ENCODE results near the gene JAZF1.

Gene JAZF1

DNA sequence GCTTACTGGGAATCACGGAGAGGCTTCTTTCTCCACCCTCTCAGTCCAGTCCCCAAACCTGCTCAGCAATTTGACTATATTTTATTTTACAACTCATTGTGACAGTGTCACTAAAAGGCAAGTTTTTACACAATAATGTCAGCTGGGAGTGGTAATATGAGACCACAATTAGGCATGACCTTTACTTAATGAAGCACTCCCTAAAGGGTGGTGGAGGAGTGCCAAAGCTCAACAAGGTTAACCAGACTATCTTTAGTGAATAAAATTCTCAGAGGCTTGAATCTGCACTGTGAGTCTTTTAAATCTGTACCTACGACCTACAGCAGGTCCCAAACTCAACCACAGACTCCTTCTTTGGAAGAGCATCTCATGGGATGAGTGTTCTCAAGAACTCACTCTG is 225.0 kb downstream of the JAZF1 start:
- no peak for DNase-seq

DNA sequence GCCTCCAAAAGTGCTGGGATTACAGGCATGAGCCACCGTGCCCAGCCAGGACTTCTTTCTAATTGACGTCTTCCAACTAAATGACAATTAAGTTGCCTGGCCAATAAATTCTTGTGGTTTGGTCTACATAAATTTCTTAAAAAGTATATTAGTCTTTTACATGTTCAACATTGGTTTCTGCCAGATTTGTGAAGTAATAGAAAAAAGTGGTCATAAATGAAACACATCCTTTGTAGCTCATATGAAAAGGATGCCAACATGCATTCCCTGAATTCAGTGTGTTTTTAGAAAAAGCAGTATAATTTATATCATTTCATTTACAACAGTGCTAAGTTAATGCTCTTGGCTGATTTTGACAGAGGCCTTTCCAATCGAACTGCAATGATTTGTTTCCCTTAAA is 225.6 kb downstream of the JAZF1 start:
- no peak for DNase-seq

DNA sequence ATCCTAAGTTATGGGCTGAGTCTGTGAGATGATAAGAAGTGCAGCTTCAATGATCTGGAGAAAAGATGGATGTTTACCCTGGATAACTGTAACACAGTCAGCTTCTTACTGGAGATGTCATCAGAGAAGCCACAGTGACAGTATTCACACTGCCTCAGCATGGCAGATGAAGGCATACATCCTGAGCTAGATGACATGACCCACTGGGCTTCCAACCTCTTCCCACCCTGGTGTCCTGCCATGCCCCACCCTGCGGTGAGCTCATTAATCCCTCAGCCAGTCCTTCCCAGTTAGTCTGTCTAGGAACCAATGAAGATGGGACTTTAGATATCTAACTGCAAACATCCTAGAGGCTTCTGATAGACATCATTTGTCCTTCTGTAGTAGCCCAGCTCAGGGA is 226.8 kb downstream of the JAZF1 start:
- DNase-seq = no peak

DNA sequence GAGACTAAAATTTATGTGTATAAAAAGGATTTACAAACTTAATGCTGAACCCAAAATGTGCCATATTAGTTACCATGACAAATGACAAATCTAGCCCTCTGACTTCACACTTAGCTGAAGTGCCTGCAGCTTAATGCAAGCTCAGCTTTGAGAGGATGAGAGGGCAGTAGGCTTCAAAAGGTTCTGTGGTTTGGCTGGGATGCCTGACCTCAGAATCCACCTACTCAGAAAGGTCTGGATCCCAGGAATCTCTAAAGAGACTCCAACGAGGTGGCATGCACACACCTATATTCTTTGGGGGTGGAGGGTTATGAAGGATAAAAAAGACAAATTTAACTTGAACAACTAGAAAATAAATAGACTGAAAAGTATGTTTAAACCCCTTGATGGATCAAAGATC is 227.2 kb downstream of the JAZF1 start:
- no peak for DNase-seq

DNA sequence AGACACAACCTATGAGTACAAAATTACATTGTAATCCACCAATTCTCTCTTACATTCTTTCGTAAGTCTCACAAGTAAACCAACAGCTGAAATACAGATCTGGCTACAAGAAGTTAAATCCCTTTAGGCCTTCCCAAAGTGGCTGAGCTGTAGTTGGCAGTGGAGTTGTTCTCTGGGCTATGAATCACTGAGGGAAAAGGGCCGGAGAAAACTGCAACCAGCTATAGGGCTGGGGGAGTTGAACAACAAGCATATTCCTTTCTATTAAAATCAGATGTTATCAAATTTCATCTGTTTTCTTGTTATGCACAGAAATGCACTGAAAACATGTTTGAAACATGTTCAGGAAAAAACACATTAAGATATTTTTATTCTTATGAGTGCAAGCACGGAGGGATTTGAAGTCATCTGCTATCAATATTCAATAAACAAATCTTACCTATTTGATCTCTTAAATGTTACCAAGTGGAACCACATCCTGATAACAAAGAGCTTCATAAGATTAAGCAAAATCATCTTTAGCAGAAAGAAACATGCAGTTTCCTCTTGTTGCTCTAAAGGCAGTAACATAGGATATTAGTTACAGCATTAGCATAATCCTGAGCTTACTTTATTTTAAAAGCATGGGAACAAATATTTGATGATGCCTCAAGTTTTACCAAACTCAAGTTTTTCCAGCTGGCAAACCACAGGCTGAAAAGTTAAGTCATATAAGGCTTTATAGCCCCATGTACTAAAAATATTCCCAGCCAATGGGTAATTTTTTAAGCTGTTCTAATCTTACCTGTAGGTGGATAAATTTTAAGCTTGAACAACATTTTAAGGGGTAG is 227.9 kb downstream of the JAZF1 start:
- DNase-seq = no peak

DNA sequence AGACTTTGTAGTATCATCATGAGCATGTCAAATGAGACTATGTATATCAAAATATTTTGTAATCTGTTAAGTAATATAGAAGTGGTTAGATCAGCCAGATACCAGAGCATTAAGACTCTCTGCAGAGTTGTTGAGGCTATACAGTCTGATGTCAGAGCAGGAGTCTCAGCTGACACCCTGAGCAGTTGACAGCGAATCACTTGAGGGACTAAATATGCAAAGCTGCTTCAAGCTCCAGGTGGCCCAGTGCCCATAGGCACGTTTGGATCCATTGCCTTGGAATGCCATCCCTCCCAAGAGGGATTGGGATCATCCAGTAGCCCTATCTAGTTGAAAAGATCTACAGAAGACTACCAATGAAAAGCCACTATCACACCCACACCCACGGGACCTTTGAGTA is 230.5 kb downstream of the JAZF1 start:
- DNase-seq = no peak

DNA sequence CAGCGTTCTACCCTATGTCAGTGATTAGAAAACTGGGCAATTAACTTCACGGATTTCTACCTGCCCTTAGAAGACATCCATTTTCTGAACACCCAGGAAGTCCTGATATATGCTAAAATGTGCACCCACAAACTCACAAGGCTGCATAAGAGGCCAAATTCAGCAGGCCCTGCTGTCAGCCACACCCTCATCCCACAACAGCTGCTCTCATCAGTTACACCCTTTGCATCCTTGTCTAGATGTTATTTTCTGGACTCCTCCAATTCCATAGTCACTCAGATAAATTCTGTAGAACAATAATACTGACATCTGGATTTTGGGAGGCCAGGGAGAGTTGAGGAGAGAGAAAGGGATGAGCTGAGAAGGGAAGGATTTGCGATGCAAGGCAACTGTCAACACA is 231.7 kb downstream of the JAZF1 start:
- DNase-seq = no peak

DNA sequence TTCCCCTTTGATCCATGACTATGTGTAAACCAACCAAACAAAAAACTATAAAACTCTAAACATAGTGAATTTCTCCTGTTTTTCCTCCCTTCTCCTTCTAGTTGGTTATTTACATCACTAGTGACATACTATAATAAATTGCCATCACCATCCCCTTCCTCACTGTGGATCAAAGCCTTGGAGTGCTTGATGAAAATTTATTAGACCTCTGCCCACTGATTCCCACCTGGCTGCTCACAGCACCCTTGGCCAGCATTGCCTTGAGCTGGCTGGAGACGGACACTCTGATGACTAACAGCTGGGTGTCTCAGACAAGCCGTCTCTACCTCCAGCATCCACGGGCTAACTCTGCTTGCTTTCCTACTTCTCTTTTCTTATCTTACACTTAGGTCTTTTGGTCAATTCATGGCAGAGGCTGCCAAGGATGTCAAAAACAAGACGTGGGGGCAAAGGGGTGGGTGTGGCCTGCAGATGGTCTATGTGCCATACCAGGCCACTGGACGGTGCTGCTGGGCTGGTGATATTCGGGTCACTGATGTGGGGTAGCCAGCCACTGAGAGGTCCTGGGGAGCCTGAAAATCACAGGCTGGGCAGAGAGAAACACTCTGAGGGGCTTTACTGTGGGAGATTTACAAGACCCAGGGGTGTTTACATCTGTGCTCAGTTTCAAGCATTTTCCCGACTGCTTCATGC is 232.9 kb downstream of the JAZF1 start:
- no peak for DNase-seq

DNA sequence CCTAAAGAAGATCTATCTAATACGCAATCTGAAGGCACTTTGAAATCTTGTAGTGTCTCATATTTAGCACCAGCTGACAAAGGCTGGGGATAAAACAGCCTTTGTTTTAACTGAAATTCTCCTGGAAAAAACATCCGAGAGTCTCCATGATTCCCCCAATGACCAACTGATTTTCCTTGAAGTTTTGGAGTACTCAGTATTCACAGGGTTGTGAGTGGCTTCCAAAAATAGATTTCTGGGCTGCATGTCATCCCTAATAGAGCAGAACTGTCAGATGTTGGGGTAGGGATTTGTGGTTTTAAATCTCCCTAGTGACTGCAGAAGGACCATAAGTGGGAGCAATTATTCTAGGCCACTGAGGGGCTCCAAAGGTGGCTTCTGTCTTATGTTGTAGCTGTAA is 234.2 kb downstream of the JAZF1 start:
- no peak for DNase-seq

DNA sequence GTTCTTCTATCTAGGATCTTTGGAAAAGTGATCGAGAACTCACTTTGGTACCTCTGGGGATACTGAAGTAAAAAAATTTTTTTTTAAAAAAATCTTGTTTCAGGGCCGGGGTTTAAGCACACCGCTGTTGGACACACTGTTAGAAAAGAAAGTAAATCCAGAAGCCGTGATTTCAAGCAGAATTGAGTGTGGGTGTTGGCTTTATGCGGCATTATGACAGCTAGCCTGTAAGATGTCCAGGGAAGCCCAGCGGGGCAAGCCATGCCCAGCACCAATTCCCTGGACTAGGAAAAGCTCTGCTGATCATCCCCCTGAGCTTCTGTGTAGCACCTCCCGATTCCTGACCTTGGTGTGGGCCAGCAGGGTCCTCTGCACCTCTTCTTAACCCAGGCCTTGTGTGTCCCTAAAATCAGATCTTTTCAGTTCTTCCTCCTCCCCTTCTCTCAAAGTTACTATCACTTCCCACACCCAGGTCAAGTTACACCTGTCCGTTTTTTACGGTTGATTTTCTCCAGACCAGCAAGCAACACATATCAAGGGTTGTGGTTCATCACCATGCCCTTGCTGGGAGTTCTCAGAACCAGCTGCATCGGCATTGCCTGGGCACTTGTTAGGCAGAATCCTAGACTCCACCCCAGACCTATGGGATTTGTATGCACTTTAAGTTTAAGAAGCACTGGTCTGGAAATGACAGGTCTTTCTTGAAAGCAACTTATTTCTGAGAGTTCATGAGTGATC is 235.4 kb downstream of the JAZF1 start:
- no peak for DNase-seq

DNA sequence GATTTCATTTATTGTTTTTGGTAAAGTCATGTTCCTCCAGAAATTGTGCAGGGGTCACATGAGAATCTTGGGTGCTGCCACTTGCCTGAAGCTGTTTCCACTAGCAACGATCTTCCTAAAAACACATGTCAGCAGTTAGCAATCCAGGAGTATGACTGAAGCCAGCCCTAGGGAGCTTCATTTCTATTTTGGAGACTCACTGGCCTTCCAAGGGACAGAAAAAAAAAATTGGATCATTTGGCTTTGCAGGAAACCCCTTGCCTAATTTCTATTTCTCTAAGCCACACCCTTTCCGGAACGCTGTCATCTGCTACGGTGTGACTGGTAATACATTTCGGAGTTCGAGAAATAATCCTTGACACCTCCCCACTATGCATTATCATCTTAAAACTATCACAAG is 236.0 kb downstream of the JAZF1 start:
- no peak for DNase-seq

DNA sequence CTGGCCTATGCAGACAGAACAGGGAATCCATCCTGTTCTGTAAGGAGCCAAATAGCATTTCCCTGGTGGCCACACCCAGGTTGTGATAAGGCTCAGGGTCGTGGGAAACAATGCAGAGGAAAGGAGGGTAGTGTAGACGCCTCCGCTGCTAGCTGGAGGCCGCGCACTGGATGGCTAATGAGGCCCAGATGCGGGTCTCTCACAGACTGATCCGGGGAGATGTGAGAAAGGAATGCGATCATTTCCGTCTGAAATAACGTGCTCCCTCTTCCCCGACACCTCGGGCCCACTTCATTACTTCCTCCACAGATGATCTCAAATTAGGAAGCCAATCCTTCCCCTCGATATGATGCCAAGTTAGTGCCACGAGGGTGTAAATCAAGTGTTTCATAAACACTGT is 237.4 kb downstream of the JAZF1 start:
- DNase-seq = no peak

DNA sequence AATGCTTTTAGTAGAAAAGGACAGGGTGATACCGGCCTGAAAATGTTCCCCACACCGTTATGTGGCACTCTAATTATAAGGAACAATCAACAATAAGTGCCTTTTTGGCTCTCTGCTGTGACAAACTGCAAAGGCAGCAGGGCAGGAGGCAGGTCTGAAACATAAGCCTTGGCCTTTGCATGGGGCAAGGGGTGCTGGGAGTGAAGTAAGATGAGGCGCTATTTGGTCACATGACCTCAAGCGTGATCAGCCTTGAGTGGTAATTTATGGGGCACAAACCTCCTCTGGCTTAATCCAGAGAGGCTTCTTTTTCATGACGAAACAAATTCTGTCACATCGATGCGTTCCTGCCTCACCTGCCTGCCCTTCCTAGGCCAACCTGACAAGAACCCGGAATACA is 237.9 kb downstream of the JAZF1 start:
- no peak for DNase-seq

DNA sequence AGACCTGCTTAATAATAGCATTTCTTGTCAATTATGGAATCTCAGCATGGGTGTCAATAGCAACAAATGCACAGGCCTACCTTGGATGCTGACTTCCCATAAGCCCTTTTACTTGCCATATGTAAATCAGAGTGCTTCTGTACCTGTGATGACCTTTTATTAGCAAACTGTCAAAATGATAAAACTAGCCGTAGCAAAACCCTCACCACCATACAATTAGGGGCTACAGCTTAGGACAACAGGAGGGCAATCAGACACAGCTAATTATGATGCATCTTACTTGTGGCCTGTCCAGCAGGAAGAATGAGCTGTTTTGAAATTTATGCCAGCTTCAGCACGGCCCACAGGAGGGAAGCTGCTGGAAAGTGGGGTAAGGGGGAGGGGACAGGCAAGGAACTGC is 239.1 kb downstream of the JAZF1 start:
- no peak for DNase-seq

DNA sequence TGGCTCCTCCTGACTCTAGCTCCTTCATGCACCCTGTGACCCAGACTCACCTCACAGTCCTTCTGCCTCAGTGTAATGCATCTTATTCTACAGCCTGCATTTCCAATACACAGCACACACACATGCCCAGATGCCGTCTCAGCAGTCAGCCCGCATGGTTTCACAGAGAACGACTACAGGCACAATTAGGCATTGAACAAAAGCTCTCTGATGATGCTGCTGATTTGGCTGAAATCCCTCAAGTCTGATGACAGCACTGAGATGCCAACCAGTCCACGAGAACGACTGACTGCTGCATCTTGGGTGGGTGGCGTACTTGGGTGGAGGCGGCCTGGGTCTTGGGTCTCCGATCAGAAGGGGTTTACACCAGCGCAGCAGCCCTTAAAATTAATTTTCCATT is 240.3 kb downstream of the JAZF1 start:
- DNase-seq = no peak

DNA sequence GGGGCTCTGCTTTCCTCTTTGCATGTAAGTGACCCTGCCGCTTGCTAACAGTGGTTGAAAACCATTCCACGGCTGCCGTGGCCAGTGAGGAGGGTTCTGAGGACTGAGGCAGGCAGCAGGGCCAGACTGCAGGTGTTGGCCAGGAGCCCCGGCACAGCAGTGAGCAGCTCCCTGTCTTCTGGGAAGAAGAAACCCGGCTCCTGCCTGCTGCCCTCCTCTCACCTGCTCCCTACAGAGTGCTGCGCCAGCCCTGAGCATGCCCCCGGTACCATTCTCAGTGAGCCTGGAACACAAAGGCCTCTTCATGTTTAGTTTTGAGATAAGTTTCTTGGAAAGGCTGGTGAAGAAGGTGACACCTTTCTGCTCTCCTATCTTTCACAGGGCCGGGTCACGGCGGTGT is 240.7 kb downstream of the JAZF1 start:
- DNase-seq = no peak

DNA sequence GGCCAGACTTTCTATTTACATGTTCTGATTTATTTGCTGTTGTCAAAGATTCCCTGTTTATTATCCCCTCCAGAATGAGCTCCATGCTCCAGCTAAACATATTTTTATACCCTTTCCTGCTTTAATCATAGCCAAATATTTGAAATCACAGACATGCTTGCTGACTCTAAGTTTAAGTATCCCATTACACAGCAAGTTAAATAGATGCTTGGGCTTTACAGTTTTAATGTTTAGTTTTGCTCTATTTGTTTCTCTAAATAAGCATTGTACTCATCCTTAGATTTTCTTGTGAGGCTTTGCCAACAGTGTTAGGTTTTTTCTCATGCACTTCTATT is 243.9 kb downstream of the JAZF1 start:
- DNase-seq = no peak

DNA sequence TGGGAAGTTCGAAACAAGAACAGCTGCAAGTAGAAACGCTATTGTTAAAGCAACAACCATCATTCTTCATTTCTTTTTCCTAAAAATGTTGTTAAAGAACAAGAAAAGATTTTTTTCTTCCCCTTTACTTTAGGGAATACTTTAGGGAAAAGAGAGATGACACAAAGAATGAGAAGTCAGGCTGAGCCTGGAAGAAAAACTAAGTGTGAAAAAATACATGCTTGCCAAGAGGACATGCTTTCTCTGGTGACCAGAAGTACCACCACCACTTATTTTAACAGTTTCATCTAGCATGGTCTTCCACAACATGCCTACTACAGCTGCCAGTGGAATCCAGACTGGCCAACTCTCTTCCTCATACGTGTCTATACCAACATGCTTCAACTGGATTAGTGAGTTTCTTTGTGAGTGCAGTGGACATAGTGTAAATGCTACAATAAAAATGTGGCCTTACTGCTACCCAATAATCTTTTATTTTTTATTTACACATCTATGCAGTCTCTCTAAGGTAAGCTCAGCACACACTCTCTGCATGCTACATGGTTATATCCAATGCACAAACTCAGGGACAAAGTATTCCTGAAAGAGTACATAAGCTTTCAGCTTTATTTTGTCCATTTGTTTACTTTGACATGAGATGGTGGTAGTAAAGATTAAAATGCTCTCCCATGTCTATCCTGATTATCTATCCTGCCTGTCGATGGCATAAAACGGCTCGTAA is 244.4 kb downstream of the JAZF1 start:
- DNase-seq = no peak

DNA sequence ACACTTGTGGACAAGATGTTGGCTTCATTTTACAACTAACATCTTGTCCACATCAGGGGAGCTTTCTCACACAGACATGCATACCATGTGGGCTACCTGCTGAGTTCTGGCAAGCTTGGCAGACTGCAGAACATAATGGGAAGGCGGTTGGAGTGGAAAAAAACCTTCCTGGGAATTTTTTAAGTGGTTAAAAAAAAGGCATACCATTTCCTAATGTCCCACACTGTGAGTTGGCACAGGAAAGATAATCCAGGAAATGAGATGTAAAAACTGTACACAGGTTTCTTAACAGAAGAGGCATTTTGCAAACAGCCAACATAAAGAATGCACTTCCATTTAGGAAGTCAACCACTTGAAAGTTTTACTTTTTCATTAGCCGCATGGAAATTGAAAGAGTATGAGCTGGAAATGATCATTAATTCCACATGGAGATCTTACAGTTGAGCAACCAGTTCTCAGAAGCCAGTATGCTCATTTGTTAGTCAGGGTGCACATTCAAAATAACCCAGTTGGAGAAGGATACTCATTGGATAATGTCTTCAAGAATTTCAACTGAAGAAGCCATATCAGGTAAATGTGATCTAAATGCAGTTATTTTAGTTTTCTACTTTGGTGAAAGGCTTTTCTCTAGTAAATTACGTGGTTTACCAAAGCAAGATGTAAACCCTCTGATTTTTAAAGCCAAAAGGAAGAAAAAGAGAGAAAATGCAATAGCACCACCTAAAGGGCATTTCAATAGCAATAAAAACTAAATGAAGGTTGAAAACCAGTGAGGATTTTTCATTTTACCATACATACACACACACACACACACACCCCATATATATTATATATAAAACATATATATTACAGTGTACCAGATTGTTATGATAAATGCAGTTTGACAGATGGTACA is 246.7 kb downstream of the JAZF1 start:
- no peak for DNase-seq

DNA sequence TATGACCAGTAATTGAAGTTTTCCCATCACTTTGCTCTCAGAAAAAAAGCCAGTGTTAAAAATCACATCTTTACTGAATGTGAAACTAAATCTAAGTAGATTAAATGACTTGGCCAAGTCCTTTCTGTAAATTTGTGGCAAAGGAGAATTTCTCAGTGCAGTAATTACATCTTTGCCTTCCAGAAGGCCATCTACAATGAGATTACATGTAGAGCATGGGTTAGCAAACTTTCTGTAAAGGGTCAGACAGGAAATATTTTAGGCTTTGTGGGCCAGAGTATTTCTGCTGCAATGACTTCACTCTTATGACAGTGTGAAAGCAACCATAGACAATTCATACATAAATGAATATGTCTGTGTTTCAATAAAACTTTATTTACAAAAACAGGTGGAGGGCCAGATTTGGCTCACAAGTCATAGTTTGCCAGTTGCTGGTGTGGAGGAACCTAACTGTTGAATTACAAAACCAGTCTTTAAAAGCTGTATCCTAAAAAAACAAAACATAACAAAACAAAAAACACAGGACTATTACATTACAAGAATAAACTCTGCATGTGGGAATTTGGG is 249.6 kb downstream of the JAZF1 start:
- no peak for DNase-seq

DNA sequence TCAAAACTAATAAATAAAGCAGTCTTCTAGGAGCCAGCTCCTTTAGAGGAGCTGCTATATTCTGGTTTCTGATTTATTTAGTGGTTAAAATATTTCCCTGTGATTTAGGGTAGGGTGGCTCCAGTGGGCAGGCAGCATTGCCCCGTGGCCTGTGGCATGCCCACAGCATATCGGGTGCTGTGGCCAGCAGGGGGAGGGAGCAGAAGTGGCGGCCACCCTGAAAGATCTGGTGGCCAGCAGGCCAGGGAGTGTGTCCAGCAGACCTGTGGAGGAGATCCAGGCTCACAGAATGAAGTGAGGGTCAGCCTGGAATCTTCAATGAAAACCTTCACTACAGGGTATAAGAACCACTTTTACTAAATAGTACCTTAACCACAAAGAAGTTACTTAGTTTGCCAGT is 251.5 kb downstream of the JAZF1 start:
- DNase-seq = no peak

DNA sequence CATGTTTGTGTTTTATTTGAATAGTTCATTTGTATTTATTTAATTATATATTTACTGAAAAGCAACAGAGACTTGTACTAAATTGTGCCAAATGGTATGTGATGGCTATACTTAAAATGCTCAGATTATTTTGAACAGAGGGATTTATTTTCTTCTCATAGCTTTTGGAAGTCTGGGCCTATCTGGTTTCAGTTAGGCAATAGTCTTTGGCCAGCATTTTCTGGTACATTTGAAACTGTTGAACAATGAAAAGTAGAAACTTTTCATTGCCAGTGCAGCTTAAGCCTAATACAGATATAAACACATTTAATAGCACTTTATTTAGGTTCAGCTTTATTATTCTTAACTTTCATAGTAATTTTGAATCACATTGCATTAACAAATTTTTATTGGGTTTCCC is 252.6 kb downstream of the JAZF1 start:
- DNase-seq = no peak

All from activated effector memory CD4-positive, alpha-beta T cell treated with anti-CD3 and anti-CD28 coated beads, Interleukin-2, amount 50 U/mL, for 16 hours (primary cell).